ENCODE data around the gene KLB. TPM values are rescaled to one million over a fixed set of nuclear protein-coding genes. Genes with fewer than 3 reads are reported as not detected.

The KLB gene
- total RNA-seq, 4 donors from 2014 or later = 0.34 to 0.48 (median 0.38) TPM; not detected in 1

- no peaks in the 10 kb centered on the region for H3K9me3 ChIP-seq
- TF ChIP-seq CTCF (IDR thresholded peaks at IDR 0.05) (no peak), POLR2A (IDR thresholded peaks at IDR 0.05) (no peak)
- peaks cover 0 to 65% (median 0%) of the 10 kb centered on the region in 3 donors for H3K36me3 ChIP-seq
- 80 to 91% methylated on average over 3 of the region's 3 CpGs for WGBS, 2 donors
- intact Hi-C loops (cut with DNase I) = no loop called here
- DNase-seq = no peak
- H3K27ac ChIP-seq = no peak overlapping the region
- H3K4me3 ChIP-seq = no peak overlapping the region
- no peaks in the 10 kb centered on the region for H3K27me3 ChIP-seq
- H3K4me1 ChIP-seq = peaks cover 0 to 21% (median 3%) of the 10 kb centered on the region in 3 donors
These were observed 65.7 kb downstream of the KLB start for GRCh38 chr4:39472396-39472795.

GRCh38 chr4:39476187-39476895 is 69.6 kb downstream of the KLB start:
- 83 to 87% methylated on average over 5 of the region's 5 CpGs for WGBS, 2 donors
- Histone ChIP-seq H3K27ac (no peak overlapping the region), H3K4me1 (no peaks in the 10 kb centered on the region), H3K36me3 (peaks cover 0 to 70% (median 0%) of the 10 kb centered on the region in 3 donors), H3K4me3 (no peak overlapping the region), H3K27me3 (no peaks in the 10 kb centered on the region), H3K9me3 (no peaks in the 10 kb centered on the region)
- DNase-seq = no peak
- TF ChIP-seq POLR2A (IDR thresholded peaks at IDR 0.05) = no peak
- TF ChIP-seq CTCF (IDR thresholded peaks at IDR 0.05) = no peak
- intact Hi-C loops (cut with DNase I) = no loop called here

- H3K4me3 ChIP-seq = no peak overlapping the region
- DNase-seq = no peak
- intact Hi-C loops (cut with DNase I) = no loop called here
- no peak overlapping the region for H3K27ac ChIP-seq
- no peaks in the 10 kb centered on the region for H3K27me3 ChIP-seq
- H3K36me3 ChIP-seq = peaks cover 0 to 31% (median 0%) of the 10 kb centered on the region in 3 donors
- no peaks in the 10 kb centered on the region for H3K4me1 ChIP-seq
- 92 to 97% methylated on average over 14 to 18 of the region's 27 CpGs for WGBS, 2 donors
- no peak for TF ChIP-seq POLR2A (IDR thresholded peaks at IDR 0.05)
- no peak for TF ChIP-seq CTCF (IDR thresholded peaks at IDR 0.05)
- H3K9me3 ChIP-seq = peaks cover 0 to 11% (median 10%) of the 10 kb centered on the region in 3 donors
These were observed 73.5 kb downstream of the KLB start for GRCh38 chr4:39480251-39480650.

- intact Hi-C loops (cut with DNase I) = no loop called here
- TF ChIP-seq POLR2A (IDR thresholded peaks at IDR 0.05) = no peak
- TF ChIP-seq CTCF (IDR thresholded peaks at IDR 0.05) = no peak
These were observed 74.4 kb downstream of the KLB start for GRCh38 chr4:39480902-39481695.

More at GRCh38 chr4:39480902-39481695, 74.4 kb downstream of the KLB start:
- H3K27ac ChIP-seq = no peak overlapping the region
- H3K4me1 ChIP-seq = no peaks in the 10 kb centered on the region
- peaks cover 0 to 22% (median 0%) of the 10 kb centered on the region in 3 donors for H3K36me3 ChIP-seq
- no peaks in the 10 kb centered on the region for H3K27me3 ChIP-seq
- WGBS, 2 donors = 78 to 83% methylated on average over 14 to 20 of the region's 21 CpGs
- H3K9me3 ChIP-seq = peaks cover 0 to 11% (median 10%) of the 10 kb centered on the region in 3 donors
- no peak overlapping the region for H3K4me3 ChIP-seq
- no peak for DNase-seq
